HEK293 (cell line): ENCODE results near the gene NPFFR2.

Experiments
- CTCF ChIA-PET: fragments of 350-600 bp; formaldehyde crosslinking; extraction: SDS; loops from one replicate; lab custom pipeline; 2021; ENCODE audit warnings: antibody characterized with exemption; lab: Yijun Ruan, JAX
- POLR2A ChIA-PET: fragments of 300-600 bp; formaldehyde crosslinking; extraction: SDS; loops from one replicate; lab custom pipeline; 2020; ENCODE audit warnings: antibody characterized with exemption, inconsistent platforms; lab: Yijun Ruan, JAX
- H3K27ac ChIP-seq: fragments of 200-500 bp; sonication (Bioruptor generic); 2 replicates; pipeline ENCODE4 v1.5.1; 2014; ENCODE audit warnings: low read depth, low read length, control low read depth, inconsistent platforms; ENCODE audit errors: extremely low read depth
- H3K36me3 ChIP-seq, 2 experiments: fragments of 200-500 bp in 1 of 2; sonication (Bioruptor generic) in 1 of 2; 1 replicate in 1 of 2; 2 replicates in 1 of 2; pipeline ENCODE4 v1.5.1; 2014 to 2017; ENCODE audit warnings: inconsistent platforms in 2 of 2, low read length in 2 of 2; ENCODE audit not compliant: control insufficient read depth in 2 of 2, insufficient read depth in 1 of 2
- H3K4me1 ChIP-seq: fragments of 200-500 bp; sonication (Bioruptor generic); 2 replicates; pipeline ENCODE4 v1.5.1; 2014; ENCODE audit warnings: mild to moderate bottlenecking, low read length, inconsistent platforms; ENCODE audit not compliant: control insufficient read depth, insufficient read depth
- H3K4me3 ChIP-seq: 2 replicates; pipeline ENCODE4 v1.5.1; 2011; ENCODE audit warnings: low read depth, mild to moderate bottlenecking, control low read depth, low read length, moderate library complexity
- H3K9me3 ChIP-seq: fragments of 200-500 bp; sonication (Bioruptor generic); 2 replicates; pipeline ENCODE4 v1.5.1; 2014; ENCODE audit warnings: low read depth, low read length, inconsistent platforms; ENCODE audit not compliant: control insufficient read depth, insufficient read depth
- BCL6B ChIP-seq: fragments of 450-650 bp; formaldehyde crosslinking; IDR thresholded peaks from 2 replicates; pipeline ENCODE4 v1.5.1; 2017; ENCODE audit warnings: missing biosample characterization, missing genetic modification characterization
- CTCF ChIP-seq: fragments of 450-650 bp; formaldehyde crosslinking; IDR thresholded peaks from 2 replicates; pipeline ENCODE4 v1.5.1; 2016; ENCODE audit warnings: missing biosample characterization, missing genetic modification characterization
- GLI4 ChIP-seq: fragments of 450-650 bp; formaldehyde crosslinking; IDR thresholded peaks from 2 replicates; pipeline ENCODE4 v1.5.1; 2016; ENCODE audit warnings: missing biosample characterization, missing genetic modification characterization
- OSR2 ChIP-seq: fragments of 450-650 bp; formaldehyde crosslinking; IDR thresholded peaks from 2 replicates; pipeline ENCODE4 v1.5.1; 2016; ENCODE audit warnings: missing biosample characterization, missing genetic modification characterization
- RBAK ChIP-seq: fragments of 450-650 bp; formaldehyde crosslinking; IDR thresholded peaks from 2 replicates; pipeline ENCODE4 v1.5.1; 2016; ENCODE audit warnings: missing biosample characterization, missing genetic modification characterization
- YY2 ChIP-seq: fragments of 450-650 bp; formaldehyde crosslinking; IDR thresholded peaks from 2 replicates; pipeline ENCODE4 v1.5.1; 2016; ENCODE audit warnings: missing biosample characterization, missing genetic modification characterization
- ZBTB1 ChIP-seq: fragments of 450-650 bp; formaldehyde crosslinking; IDR thresholded peaks from 2 replicates; pipeline ENCODE4 v1.5.1; 2016; ENCODE audit warnings: missing biosample characterization, missing genetic modification characterization
- ZBTB11 ChIP-seq: fragments of 450-650 bp; formaldehyde crosslinking; conservative IDR thresholded peaks from 2 replicates; pipeline ENCODE4 v1.5.1; 2016; ENCODE audit warnings: low read depth, missing biosample characterization, missing genetic modification characterization
- ZBTB20 ChIP-seq: fragments of 450-650 bp; formaldehyde crosslinking; IDR thresholded peaks from 2 replicates; pipeline ENCODE4 v1.5.1; 2016; ENCODE audit warnings: missing biosample characterization, missing genetic modification characterization
- ZBTB48 ChIP-seq: fragments of 450-650 bp; formaldehyde crosslinking; IDR thresholded peaks from 2 replicates; pipeline ENCODE4 v1.5.1; 2016; ENCODE audit warnings: missing biosample characterization, missing genetic modification characterization
- ZFHX2 ChIP-seq: fragments of 450-650 bp; formaldehyde crosslinking; conservative IDR thresholded peaks from 2 replicates; pipeline ENCODE4 v1.5.1; 2016; ENCODE audit warnings: missing biosample characterization, missing genetic modification characterization
- ZNF366 ChIP-seq: fragments of 450-650 bp; formaldehyde crosslinking; conservative IDR thresholded peaks from 2 replicates; pipeline ENCODE4 v1.5.1; 2016; ENCODE audit warnings: missing biosample characterization, missing genetic modification characterization
- ZNF398 ChIP-seq: fragments of 450-650 bp; formaldehyde crosslinking; IDR thresholded peaks from 2 replicates; pipeline ENCODE4 v1.5.1; 2017; ENCODE audit warnings: missing biosample characterization, missing genetic modification characterization
- ZNF404 ChIP-seq: fragments of 450-650 bp; formaldehyde crosslinking; IDR thresholded peaks from 2 replicates; pipeline ENCODE4 v1.5.1; 2017; ENCODE audit warnings: missing biosample characterization, missing genetic modification characterization
- ZNF449 ChIP-seq: fragments of 450-650 bp; formaldehyde crosslinking; IDR thresholded peaks from 2 replicates; pipeline ENCODE4 v1.5.1; 2017; ENCODE audit warnings: missing biosample characterization, mild to moderate bottlenecking, missing genetic modification characterization, moderate library complexity
- ZNF513 ChIP-seq: fragments of 450-650 bp; IDR thresholded peaks from 2 replicates; pipeline ENCODE4 v1.5.1; 2018; ENCODE audit warnings: missing biosample characterization, missing genetic modification characterization
- ZNF580 ChIP-seq: fragments of 450-650 bp; formaldehyde crosslinking; IDR thresholded peaks from 2 replicates; pipeline ENCODE4 v1.5.1; 2016; ENCODE audit warnings: missing biosample characterization, missing genetic modification characterization
- ZNF596 ChIP-seq: fragments of 450-650 bp; IDR thresholded peaks from 2 replicates; pipeline ENCODE4 v1.5.0; 2018; ENCODE audit warnings: missing biosample characterization, mild to moderate bottlenecking, missing genetic modification characterization, moderate library complexity
- ZSCAN5A ChIP-seq: fragments of 450-650 bp; formaldehyde crosslinking; IDR thresholded peaks from 2 replicates; pipeline ENCODE4 v1.5.1; 2016; ENCODE audit warnings: missing biosample characterization, missing genetic modification characterization

NPFFR2 gene

GRCh38 chr4:72186714-72187113 lies 154.9 kb downstream of the NPFFR2 start:
- CTCF ChIA-PET = no interaction called here
- Histone ChIP-seq H3K9me3 (no peaks in the 10 kb centered on the region), H3K4me3 (no peak overlapping the region), H3K4me1 (no peaks in the 10 kb centered on the region), H3K36me3 (no peaks in the 10 kb centered on the region), H3K27ac (no peak overlapping the region)
- TF ChIP-seq ZBTB48 (tag by site-specific recombination) = no peak
- TF ChIP-seq ZNF449 (tag by site-specific recombination) = no peak
- no peak for TF ChIP-seq RBAK (tag by site-specific recombination)
- no peak for TF ChIP-seq ZBTB11
- no peak for TF ChIP-seq BCL6B
- TF ChIP-seq ZBTB20 (tag by site-specific recombination) = no peak
- TF ChIP-seq ZNF404 (tag by site-specific recombination) = no peak
- TF ChIP-seq ZBTB1 (tag by site-specific recombination) = no peak
- no peak for TF ChIP-seq YY2 (tag by site-specific recombination)
- no peak for TF ChIP-seq ZSCAN5A (tag by site-specific recombination)
- no peak for TF ChIP-seq OSR2 (tag by site-specific recombination)
- no peak for TF ChIP-seq ZNF596 (tag by site-specific recombination)
- no peak for TF ChIP-seq ZNF398 (tag by site-specific recombination)
- TF ChIP-seq GLI4 (tag by site-specific recombination) = no peak
- no peak for TF ChIP-seq ZFHX2 (tag by site-specific recombination)
- TF ChIP-seq CTCF (tag by site-specific recombination) = no peak
- TF ChIP-seq ZNF580 (tag by site-specific recombination) = no peak
- no peak for TF ChIP-seq ZNF366 (tag by site-specific recombination)
- no peak for TF ChIP-seq ZNF513
- POLR2A ChIA-PET = no interaction called here
